Islet of Langerhans (tissue), 1 donor: ENCODE results near the gene GMEB2.

Experiments
- FAIRE-seq: peaks from one replicate; lab custom pipeline; 2011; peaks lifted over from hg19 to GRCh38; lab: Jason Lieb, UNC

Gene GMEB2

GRCh38 chr20:63544241-63544957 is 82.5 kb downstream of the GMEB2 start:
- no peak for FAIRE-seq

DNA sequence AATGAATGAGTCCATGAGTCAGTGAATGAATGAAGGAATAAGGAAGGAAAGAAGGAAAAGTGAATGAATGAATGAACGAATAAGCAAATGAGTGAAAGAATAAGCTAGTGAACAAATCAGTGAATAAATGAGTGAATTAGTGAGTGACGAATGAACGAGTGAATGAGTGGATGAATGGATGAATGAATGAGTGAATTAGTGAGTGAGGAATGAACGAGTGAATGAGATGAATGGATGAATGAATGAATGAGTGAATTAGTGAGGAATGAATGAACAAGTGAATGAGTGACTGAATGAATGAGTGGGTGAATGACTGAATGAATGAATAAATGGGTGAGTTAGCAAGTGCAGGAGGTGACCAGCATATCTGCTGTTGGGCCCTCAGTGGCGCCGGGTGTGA is 83.2 kb downstream of the GMEB2 start:
- no peak for FAIRE-seq

DNA sequence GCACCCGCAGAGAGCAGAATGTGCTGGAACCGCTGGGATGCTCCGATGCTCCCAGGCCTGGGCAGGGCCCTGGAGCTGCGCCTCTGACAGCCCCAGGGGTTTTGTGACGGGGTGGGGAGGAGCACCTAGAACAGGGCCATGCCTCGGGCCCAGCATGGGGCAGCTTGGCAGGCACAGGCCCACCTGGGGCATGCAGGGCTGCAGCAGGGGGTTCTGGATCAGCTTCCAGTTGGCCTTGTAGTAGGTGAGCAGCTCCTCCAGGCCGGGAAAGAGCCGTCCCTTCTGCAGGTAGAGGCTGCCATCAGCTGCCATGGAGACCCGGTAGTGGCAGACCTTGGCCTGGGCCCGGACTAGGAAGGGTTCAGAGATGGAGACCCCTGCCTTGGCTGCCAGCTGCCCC is 83.8 kb downstream of the GMEB2 start:
- FAIRE-seq: no peak

GRCh38 chr20:63542696-63543095 is 84.2 kb downstream of the GMEB2 start:
- FAIRE-seq: no peak

DNA sequence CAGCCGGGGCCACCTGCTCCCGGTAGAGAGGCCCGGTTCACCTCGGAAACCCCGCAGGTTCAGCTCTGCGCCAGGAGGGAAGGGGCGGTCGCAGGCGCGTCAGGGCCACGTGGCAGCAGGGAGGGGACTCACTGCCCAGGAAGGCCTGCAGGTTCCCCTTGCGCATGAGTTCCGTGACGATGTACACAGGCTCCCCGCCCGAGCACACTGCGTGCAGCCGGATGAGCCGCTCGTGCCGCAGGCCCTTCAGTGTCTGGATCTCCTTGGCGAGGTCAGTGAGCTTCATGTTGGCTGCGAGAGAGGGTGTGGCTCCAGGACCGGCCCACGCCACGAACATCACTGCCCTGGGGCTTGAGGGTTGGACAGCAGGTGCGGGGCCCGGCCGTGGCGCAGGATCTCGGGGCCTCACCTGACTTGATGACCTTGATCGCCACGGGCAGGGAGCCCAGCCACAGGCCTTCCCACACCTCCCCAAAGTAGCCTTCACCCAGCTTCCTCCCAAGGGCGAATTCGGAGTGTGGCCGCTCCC is 84.8 kb downstream of the GMEB2 start:
- no peak for FAIRE-seq

GRCh38 chr20:63541371-63541770 is 85.5 kb downstream of the GMEB2 start:
- FAIRE-seq: no peak

GRCh38 chr20:63540417-63541186 is 86.3 kb downstream of the GMEB2 start:
- FAIRE-seq: no peak

DNA sequence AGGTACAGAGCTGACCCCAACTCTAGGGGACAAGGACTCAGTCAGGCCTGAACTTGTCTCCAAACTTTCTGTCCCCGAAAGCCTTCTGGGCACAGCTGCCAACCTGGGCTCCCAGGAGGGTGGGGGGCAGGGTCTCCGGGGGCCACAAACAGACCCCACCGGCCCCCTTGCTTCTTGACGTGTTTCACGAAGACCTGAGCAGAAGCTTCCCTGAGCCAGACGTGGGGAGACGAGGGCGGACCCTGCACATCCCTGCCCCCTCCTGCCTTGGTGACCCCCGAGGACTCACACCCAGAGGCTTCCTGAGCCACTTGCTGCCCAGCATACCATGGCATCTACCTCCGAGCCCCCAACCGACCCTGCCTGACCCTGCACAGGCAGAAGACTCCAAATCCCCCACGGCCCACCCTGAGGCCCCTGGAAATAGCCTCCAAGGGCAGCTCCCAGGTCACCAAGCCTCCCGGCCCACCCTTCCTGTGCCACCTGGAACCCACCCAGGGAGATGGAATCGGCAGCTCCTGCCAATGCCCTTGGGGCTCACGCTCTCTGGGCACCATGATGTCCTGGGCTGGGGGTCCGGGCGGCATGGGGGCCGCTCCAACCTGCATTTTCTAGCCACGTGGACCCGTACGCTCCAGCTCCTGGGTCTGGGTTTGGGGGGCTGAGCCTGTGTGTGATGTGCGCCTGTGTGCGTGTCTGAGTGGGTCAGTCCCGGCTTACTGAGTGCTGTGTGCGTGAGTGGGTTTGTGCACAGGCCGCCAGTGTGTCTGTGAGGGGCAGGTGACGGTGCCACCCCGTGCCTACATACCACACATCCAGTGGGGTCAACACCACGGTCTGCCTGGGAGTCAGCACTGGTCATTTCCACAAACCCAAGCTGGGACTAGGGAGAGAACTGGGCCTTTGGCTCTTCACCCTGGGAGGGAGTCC is 87.2 kb downstream of the GMEB2 start:
- no peak for FAIRE-seq

DNA sequence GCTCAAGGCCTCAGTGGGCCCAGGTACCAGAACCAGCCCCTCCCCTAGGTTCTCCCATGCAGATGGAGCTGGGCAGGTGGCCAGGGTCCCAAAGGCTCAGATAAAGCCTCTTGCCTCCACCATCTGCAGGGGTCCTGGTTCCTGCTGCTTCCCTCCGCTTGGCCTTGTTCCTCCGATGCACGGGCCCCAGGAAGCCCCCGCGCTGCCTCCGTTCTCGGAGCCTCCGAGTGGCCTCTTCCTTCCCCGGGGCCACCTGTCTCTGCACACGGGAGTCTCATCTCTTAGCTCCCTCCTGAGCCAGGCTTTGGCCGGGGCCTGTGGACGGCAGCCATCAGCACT is 87.8 kb downstream of the GMEB2 start:
- no peak for FAIRE-seq

DNA sequence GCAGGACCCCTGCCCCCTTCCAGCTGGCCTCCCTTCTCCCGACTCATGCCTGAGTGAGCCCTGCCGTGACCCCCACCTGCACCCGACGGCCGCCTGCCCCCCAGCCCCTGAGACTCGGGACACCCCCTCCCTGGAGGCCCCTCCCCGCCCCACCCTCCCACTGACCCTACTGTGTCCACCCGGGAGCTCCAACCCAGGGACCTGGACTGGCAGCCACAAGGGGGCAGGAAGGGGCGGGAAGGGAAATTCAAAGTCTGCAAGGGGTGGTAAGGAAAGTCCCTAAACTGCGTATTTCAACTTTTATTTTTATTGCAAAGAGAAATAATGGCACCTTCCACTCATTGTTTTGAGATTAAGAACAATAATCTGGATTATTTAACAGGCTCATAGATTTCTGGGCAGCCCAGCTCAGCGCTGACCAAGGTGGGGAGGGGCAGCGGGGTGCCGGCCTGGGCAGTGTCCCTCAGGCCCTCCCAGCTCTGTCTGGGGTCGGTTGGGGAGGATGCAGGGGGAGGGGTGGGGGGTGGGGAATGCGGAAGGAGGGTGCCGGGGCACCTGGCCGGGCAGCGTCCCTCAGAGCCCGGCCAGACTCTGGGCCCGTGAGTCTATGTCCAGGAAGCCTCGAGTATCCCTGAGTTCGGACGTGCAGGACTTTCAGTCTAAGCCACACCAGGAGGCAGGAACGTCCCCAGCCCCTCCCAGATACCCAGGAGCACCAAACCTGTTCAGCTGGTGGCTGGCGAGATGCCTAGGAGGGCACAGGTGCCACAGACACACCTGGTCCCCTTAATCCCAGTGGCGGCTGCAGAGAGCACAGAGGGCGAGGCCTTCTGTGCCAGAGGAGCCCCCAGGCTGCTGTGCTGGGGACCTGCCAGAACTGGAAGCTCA is 88.5 kb downstream of the GMEB2 start:
- FAIRE-seq: no peak
